ENCODE data around the gene CNOT11.
A peak's percentile ranks its signal among the peaks of the same experiment; 100 is the strongest.

CNOT11 gene

GRCh38 chr2:101252408-101253012 lies at the start of gene CNOT11:
Gene CNOT11, plus strand, starts transcription at chr2:101252886. Its CDS starts 79 bp downstream, at chr2:101252965.
- TF ChIP-seq OSR1 (CRISPR knock-in tag; IDR thresholded peaks at IDR 0.05) (no peak), SNAI2 (CRISPR knock-in tag; IDR thresholded peaks at IDR 0.05) (no peak), TSHZ2 (CRISPR knock-in tag; IDR thresholded peaks at IDR 0.05) (peak; percentile 67), ZFP30 (CRISPR knock-in tag; IDR thresholded peaks at IDR 0.05) (no peak)
- ATAC-seq = peak; percentile 95

GRCh38 chr2:101204400-101205115 lies 48.1 kb upstream of the CNOT11 start:
- TF ChIP-seq SNAI2 (CRISPR knock-in tag; IDR thresholded peaks at IDR 0.05) (no peak), PATZ1 (CRISPR knock-in tag; IDR thresholded peaks at IDR 0.05; ENCODE audit: borderline replicate concordance) (no peak)
- peak; percentile 69 for ATAC-seq

- TF ChIP-seq ZFP3 (CRISPR knock-in tag; IDR thresholded peaks at IDR 0.05) (no peak), ARNTL (CRISPR knock-in tag; IDR thresholded peaks at IDR 0.05; ENCODE audit: borderline replicate concordance, low read depth) (no peak), OSR1 (CRISPR knock-in tag; IDR thresholded peaks at IDR 0.05) (no peak), CSDC2 (CRISPR knock-in tag; IDR thresholded peaks at IDR 0.05) (no peak), TSHZ2 (CRISPR knock-in tag; IDR thresholded peaks at IDR 0.05) (no peak), PATZ1 (CRISPR knock-in tag; IDR thresholded peaks at IDR 0.05; ENCODE audit: borderline replicate concordance) (no peak), CREB5 (CRISPR knock-in tag; IDR thresholded peaks at IDR 0.05; ENCODE audit: low read depth) (no peak), ESRRG (CRISPR knock-in tag; IDR thresholded peaks at IDR 0.05) (no peak), POU6F1 (CRISPR knock-in tag; IDR thresholded peaks at IDR 0.05; ENCODE audit: borderline replicate concordance, low read depth) (no peak), ZFP30 (CRISPR knock-in tag; IDR thresholded peaks at IDR 0.05) (no peak), TCF4 (CRISPR knock-in tag; IDR thresholded peaks at IDR 0.05; ENCODE audit: borderline replicate concordance) (no peak), ZNF8 (CRISPR knock-in tag; IDR thresholded peaks at IDR 0.05) (no peak), ZC3H10 (CRISPR knock-in tag; IDR thresholded peaks at IDR 0.05) (no peak), RARB (CRISPR knock-in tag; IDR thresholded peaks at IDR 0.05) (no peak), ZNF70 (CRISPR knock-in tag; IDR thresholded peaks at IDR 0.05) (no peak), TOX (CRISPR knock-in tag; IDR thresholded peaks at IDR 0.05; ENCODE audit: borderline replicate concordance) (no peak)
- ATAC-seq = peak; percentile 100
These were observed 46.9 kb upstream of the CNOT11 start for GRCh38 chr2:101205521-101206479.
